Left ventricle myocardium inferior (tissue), 1 donor: ENCODE data around the gene GDPD3. TPM values are rescaled to one million over a fixed set of nuclear protein-coding genes. Genes with fewer than 3 reads are reported as not detected.

Experiments
- DNase-seq: peaks from one replicate; pipeline ENCODE4 v3.0.0-alpha.2; 2020
- H3K27ac ChIP-seq: fragments of 200-600 bp; replicated peaks from 2 replicates; pipeline ENCODE4 v1.8.0; 2021
- H3K27me3 ChIP-seq: fragments of 200-600 bp; 2 replicates; pipeline ENCODE4 v1.8.0; 2021; ENCODE audit warnings: low read depth
- H3K36me3 ChIP-seq: fragments of 200-600 bp; 2 replicates; pipeline ENCODE4 v1.8.0; 2021
- H3K4me1 ChIP-seq: fragments of 200-600 bp; 2 replicates; pipeline ENCODE4 v1.8.0; 2021
- H3K4me3 ChIP-seq: fragments of 200-600 bp; 2 replicates; pipeline ENCODE4 v1.8.0; 2021; ENCODE audit warnings: mild to moderate bottlenecking, moderate library complexity
- H3K9me3 ChIP-seq: fragments of 200-600 bp; replicated peaks from 2 replicates; pipeline ENCODE4 v1.8.0; 2021
- intact Hi-C: fragments of 100-400 bp; cut with micrococcal nuclease; formaldehyde crosslinking; loops from one replicate; pipeline ENCODE4 v1.11.0; 2022
- total RNA-seq: library from RNA; stranded (reverse); fragmentation: NEBNext Ultra II Directional; extraction: Animal tissue kit (Norgen Biotek cat#: 25700); gene quantifications from one replicate; pipeline ENCODE4 v1.2.1, GENCODE V29; 2021
- TF ChIP-seq, protein P1 (sequence below): fragments of 200-600 bp; IDR thresholded peaks from 2 replicates; pipeline ENCODE4 v1.8.0; 2021; ENCODE audit warnings: antibody characterized with exemption, mild to moderate bottlenecking, borderline replicate concordance
- donor health status: DM: no; HTN: yes; CAD: no; lungs with severe emphysema.

GDPD3 gene
- total RNA-seq, 1 donor from 2014 or later: 2.3 TPM

DNA sequence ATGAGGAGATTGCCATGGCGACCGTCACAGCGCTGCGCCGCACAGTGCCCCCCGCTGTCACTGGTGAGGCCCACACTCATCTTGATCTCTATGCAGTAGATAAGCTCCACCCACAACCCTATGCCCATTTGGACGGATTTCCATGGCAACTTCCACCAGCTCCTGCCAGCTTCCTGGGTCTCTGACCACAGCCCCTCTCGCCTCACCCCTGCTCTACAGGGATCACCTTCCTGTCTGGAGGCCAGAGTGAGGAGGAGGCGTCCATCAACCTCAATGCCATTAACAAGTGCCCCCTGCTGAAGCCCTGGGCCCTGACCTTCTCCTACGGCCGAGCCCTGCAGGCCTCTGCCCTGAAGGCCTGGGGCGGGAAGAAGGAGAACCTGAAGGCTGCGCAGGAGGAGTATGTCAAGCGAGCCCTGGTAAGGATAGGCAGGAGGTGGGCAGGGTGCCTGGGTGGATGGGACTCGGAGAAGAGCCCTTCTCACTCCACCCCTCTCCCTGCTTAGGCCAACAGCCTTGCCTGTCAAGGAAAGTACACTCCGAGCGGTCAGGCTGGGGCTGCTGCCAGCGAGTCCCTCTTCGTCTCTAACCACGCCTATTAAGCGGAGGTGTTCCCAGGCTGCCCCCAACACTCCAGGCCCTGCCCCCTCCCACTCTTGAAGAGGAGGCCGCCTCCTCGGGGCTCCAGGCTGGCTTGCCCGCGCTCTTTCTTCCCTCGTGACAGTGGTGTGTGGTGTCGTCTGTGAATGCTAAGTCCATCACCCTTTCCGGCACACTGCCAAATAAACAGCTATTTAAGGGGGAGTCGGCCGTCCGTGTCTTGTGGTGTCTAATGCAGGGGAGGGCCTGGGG, 43.5 kb downstream of the GDPD3 start:
- peak; percentile 46 for DNase-seq
- H3K4me1 ChIP-seq: peaks cover 70% of the 10 kb centered on the region
- H3K27ac ChIP-seq: peak overlapping the region; percentile 100
- TF ChIP-seq, protein P1, sequence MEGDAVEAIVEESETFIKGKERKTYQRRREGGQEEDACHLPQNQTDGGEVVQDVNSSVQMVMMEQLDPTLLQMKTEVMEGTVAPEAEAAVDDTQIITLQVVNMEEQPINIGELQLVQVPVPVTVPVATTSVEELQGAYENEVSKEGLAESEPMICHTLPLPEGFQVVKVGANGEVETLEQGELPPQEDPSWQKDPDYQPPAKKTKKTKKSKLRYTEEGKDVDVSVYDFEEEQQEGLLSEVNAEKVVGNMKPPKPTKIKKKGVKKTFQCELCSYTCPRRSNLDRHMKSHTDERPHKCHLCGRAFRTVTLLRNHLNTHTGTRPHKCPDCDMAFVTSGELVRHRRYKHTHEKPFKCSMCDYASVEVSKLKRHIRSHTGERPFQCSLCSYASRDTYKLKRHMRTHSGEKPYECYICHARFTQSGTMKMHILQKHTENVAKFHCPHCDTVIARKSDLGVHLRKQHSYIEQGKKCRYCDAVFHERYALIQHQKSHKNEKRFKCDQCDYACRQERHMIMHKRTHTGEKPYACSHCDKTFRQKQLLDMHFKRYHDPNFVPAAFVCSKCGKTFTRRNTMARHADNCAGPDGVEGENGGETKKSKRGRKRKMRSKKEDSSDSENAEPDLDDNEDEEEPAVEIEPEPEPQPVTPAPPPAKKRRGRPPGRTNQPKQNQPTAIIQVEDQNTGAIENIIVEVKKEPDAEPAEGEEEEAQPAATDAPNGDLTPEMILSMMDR: no peak
- no peaks in the 10 kb centered on the region for H3K9me3 ChIP-seq
- peaks cover 76% of the 10 kb centered on the region for H3K36me3 ChIP-seq
- no peaks in the 10 kb centered on the region for H3K27me3 ChIP-seq
- H3K4me3 ChIP-seq: peak overlapping the region; percentile 93
- intact Hi-C loops: no loop called here

DNA sequence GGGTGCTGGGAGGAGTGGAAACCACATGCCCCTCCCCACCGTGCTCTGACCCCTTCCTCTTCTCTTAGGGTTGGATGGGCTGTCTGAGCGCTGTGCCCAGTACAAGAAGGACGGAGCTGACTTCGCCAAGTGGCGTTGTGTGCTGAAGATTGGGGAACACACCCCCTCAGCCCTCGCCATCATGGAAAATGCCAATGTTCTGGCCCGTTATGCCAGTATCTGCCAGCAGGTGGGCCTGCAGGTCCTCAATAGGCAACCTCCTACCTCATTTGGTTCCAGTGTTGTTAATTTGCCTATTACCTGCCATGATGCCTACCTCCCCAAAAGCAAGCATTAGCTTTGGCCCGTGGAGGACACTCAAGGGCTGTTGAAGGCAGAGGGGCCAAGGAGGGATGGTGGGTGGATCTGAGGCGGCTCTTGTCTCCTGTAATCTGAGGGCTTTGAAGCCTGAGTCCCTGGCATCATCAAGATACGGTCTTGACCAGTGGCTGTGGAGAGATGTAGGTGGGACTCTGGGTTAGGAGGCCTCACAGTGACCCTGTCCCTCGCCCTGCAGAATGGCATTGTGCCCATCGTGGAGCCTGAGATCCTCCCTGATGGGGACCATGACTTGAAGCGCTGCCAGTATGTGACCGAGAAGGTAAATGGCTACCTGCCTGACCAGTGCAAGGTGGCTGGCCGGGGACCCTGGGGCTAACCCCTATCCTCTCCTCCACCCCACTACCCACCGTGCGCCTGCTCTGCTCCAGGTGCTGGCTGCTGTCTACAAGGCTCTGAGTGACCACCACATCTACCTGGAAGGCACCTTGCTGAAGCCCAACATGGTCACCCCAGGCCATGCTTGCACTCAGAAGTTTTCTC, 44.4 kb downstream of the GDPD3 start:
- no peaks in the 10 kb centered on the region for H3K27me3 ChIP-seq
- DNase-seq: no peak
- no peaks in the 10 kb centered on the region for H3K9me3 ChIP-seq
- H3K4me1 ChIP-seq: peaks cover 75% of the 10 kb centered on the region
- peaks cover 73% of the 10 kb centered on the region for H3K36me3 ChIP-seq
- intact Hi-C loops: no loop called here
- TF ChIP-seq, protein P1: peak; percentile 50
- peak overlapping the region; percentile 100 for H3K27ac ChIP-seq
- H3K4me3 ChIP-seq: peak overlapping the region; percentile 93

DNA sequence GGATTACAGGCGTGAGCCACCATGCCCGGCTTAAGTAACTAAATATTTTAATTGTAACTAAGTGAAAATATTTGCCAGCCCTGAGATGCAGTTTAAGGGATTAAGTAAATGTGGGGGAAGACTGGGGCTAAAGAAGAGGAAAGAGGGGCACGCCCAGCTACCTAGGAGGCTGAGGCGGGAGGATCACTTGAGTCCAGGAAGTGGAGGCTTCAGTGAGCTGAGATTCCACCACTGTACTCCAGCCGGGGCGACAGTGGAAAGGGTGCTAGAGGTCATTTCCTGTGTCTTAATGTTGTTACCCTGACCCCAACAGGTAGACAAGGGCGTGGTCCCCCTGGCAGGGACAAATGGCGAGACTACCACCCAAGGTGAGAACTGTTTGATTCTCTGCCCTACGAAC, 45.0 kb downstream of the GDPD3 start:
- peak overlapping the region; percentile 100 for H3K27ac ChIP-seq
- peak overlapping the region; percentile 93 for H3K4me3 ChIP-seq
- H3K9me3 ChIP-seq: no peaks in the 10 kb centered on the region
- H3K27me3 ChIP-seq: no peaks in the 10 kb centered on the region
- no peak for DNase-seq
- intact Hi-C loops: no loop called here
- H3K36me3 ChIP-seq: peaks cover 67% of the 10 kb centered on the region
- H3K4me1 ChIP-seq: peaks cover 81% of the 10 kb centered on the region
- TF ChIP-seq, protein P1: no peak

DNA sequence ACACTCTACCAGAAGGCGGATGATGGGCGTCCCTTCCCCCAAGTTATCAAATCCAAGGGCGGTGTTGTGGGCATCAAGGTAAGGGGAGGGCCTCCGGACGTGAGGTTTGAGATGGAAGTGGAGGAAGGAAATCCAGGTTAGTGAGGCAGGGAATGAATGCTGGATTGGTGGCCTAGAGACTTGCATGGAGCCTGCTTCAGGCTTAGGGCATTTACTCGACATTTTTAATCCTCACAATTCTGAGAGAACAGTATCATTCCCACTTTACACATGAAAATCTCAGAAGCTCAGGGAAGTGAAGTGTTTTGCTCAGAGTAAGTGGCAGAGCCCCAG, 45.8 kb downstream of the GDPD3 start:
- Histone ChIP-seq H3K27me3 (no peaks in the 10 kb centered on the region), H3K4me1 (peaks cover 87% of the 10 kb centered on the region), H3K9me3 (no peaks in the 10 kb centered on the region), H3K4me3 (peak overlapping the region; percentile 93), H3K27ac (peak overlapping the region; percentile 100), H3K36me3 (peaks cover 59% of the 10 kb centered on the region)
- DNase-seq: no peak
- intact Hi-C loops: no loop called here
- TF ChIP-seq, protein P1: no peak

DNA sequence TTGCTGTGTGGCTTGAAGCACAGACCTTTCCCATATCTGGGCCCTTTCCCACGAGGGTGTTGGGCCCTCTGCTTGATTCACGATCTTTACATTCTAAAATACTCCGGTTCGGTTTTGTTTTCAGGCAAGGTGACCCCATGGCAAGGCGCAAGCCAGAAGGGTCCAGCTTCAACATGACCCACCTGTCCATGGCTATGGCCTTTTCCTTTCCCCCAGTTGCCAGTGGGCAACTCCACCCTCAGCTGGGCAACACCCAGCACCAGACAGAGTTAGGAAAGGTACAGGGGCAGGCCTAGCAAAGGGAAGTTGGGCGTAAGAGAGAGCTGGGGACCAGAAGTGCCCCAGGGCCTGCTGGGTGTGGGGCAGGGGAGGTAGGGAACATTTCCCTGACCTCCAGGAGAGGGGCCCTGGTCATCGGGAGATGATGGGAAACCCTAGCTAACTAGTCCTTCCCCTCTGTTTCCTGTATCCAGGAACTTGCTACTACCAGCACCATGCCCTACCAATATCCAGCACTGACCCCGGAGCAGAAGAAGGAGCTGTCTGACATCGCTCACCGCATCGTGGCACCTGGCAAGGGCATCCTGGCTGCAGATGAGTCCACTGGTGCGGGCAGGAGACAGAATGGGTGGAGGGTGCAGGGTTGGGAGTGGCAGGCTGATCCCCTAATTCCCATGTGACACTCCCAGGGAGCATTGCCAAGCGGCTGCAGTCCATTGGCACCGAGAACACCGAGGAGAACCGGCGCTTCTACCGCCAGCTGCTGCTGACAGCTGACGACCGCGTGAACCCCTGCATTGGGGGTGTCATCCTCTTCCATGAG, 46.4 kb downstream of the GDPD3 start:
- TF ChIP-seq, protein P1: no peak
- peaks cover 87% of the 10 kb centered on the region for H3K4me1 ChIP-seq
- no peaks in the 10 kb centered on the region for H3K27me3 ChIP-seq
- peak overlapping the region; percentile 100 for H3K27ac ChIP-seq
- DNase-seq: peak; percentile 55
- intact Hi-C loops: no loop called here
- H3K4me3 ChIP-seq: peak overlapping the region; percentile 93
- H3K36me3 ChIP-seq: peaks cover 53% of the 10 kb centered on the region
- H3K9me3 ChIP-seq: no peaks in the 10 kb centered on the region
